Uterus (tissue), 2 donors: ENCODE measurements around the gene APC.

ENCODE experiments used
- CTCF ChIP-seq, 4 experiments: fragments of 200-600 bp in 2 of 4; fragments of 450-650 bp in 2 of 4; sonication (generic) in 2 of 4; IDR thresholded peaks; one replicate each; pipeline ENCODE4 v1.5.1; 2016 to 2019; ENCODE audit warnings: antibody characterized with exemption in 4 of 4, mild to moderate bottlenecking in 2 of 4, moderate library complexity in 1 of 4
- POLR2A ChIP-seq, 2 donors: fragments of 450-650 bp; IDR thresholded peaks; one replicate each; pipeline ENCODE4 v1.6.1; 2016; ENCODE audit warnings: antibody characterized with exemption in 2 of 2, mild to moderate bottlenecking in 1 of 2, moderate library complexity in 1 of 2

GRCh38 chr5:112697322-112697721 lies 40.4 kb upstream of the APC start:
- no peak for TF ChIP-seq CTCF (IDR thresholded peaks at IDR 0.05)
- TF ChIP-seq POLR2A (IDR thresholded peaks at IDR 0.05), result no peak
